A204.1 (cell line): ENCODE results near the gene GIT2.

Experiments
- FAIRE-seq: peaks from 2 replicates; lab custom pipeline; 2012; peaks lifted over from hg19 to GRCh38; lab: Jason Lieb, UNC

Gene GIT2

DNA sequence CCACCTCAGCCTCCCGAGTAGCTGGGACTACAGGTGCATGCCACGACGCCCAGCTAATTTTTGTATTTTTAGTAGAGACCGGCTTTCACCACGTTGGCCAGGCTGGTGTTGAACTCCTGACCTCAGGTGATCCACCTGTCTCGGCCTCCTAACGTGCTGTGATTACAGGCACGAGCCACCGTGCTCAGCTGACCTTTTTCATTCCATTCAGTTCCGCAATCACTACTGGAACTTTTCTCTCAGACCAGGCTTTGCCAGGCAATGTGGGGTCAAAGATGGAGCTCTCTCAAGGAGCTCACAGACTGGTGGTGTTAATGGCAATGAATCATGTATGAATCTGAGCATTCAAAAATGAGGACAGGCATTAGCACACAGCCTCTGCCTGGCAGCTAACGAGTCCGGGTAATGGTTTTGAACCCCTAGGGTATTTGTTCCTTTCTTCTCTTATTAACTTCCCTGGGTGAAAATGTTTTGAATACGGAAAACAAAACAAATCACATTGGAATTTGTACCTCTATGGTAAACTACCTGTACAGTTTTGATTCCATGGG, 105.5 kb downstream of the GIT2 start:
- FAIRE-seq, result no peak

DNA sequence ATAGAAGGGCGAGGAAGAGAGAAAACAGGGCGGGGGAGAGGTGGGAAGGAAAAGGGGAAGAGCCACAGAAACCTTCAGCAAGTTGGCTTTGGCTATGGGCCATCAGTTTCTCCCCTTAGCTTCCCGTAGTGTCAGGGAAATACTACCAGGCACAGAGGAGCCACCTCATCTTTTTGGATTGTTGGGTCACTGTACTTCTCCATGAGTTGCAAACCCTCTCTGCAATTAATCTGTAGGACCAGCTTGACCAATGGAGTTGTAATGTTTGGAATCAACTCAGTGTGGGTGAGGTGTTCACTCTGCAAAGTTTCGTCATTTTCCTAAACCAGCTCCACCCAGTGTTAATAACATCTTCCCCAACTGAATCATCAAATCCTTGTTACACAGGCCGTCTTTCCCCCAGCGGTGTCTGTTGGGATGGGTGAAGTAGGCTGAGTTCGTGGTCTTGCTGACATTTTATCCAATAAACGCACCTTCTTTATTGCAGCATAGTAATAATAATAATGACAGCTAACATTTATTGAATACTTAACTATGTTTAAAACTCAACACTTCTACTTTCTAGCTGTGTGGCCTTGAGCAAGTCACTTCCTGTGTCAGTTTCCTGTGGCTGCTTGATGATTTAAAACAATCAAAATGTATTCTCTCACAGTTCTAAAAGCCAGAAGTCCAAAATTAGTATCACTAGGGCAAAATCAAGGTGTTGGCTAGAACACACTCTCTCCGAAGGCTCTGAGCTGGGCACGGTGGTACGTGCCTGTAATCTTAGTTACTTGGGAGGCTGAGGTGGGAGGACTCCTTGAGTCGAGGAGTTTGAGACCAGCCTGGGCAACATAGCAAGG, 107.8 kb downstream of the GIT2 start:
- FAIRE-seq, result no peak

- FAIRE-seq, result no peak
Measured at GRCh38 chr12:109885616-109886015, 110.6 kb downstream of the GIT2 start.

GRCh38 chr12:109883461-109883860, 112.7 kb downstream of the GIT2 start:
- no peak for FAIRE-seq

DNA sequence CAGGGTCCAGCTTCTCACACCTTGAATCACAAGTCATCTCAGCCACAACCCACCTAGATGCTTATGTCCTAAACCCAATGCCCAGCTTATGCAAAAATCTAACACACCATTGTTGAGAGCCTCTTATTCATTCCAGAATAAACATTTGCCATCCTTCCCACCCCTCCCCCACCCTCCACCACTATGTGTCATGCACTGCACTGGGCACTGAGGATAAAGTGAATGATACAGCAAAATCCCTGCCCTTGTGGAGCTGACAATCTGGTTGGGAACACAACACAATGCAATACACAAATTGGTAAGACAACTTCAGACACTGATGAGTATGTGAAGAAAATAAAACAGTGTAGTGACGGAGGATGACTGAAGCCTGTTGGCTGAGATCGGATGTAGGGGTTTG, 114.4 kb downstream of the GIT2 start:
- FAIRE-seq, result no peak

DNA sequence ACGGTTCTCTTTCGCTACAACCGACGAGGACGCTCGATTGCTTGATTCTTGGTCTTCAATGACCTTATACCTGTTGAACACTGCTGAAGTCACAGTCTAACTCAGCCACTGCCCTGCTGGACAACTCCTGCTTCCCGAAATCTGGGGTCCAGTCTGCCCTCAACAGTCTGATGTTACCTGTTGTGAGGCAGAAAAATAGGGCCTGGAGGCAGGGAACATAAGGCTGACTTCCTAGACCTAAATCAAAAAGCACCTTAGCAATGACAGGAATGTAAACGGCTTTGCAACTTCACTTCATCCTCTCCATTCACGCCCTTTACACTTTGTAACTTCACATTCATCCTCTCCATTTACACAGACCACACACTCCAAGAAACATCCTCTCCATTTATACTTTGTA, 115.2 kb downstream of the GIT2 start:
- no peak for FAIRE-seq

- FAIRE-seq, result no peak
Measured at GRCh38 chr12:109880043-109880931, 115.9 kb downstream of the GIT2 start, which contains the start of gene GLTP. Gene GLTP, minus strand, starts transcription at chr12:109880541. Its CDS starts 167 bp downstream, at chr12:109880374.
